Measurements from ENCODE around the gene DRAXIN.

Gene DRAXIN

GRCh38 chr1:11643782-11644181 lies 47.7 kb upstream of the DRAXIN start (continued):
- TF ChIP-seq CTCF (tag by site-specific recombination; IDR thresholded peaks at IDR 0.05): no peak
- no peak for TF ChIP-seq GLIS1 (tag by site-specific recombination; IDR thresholded peaks at IDR 0.05)

- TF ChIP-seq GLIS2 (tag by site-specific recombination; IDR thresholded peaks at IDR 0.05) (no peak), ATF2 (tag by site-specific recombination; IDR thresholded peaks at IDR 0.05; ENCODE audit: low read depth) (no peak), ZNF350 (tag by site-specific recombination; IDR thresholded peaks at IDR 0.05) (no peak), REST (tag by site-specific recombination; IDR thresholded peaks at IDR 0.05) (no peak), ZNF664 (tag by site-specific recombination; IDR thresholded peaks at IDR 0.05) (peak; percentile 94)
Measured at GRCh38 chr1:11645270-11645669, 46.2 kb upstream of the DRAXIN start.

GRCh38 chr1:11645670-11646265 lies 45.7 kb upstream of the DRAXIN start:
- POLR2A ChIA-PET: interaction anchor here (1.3 kb wide), 1 partner anchor 10 kb away, joined by 3 read pairs; no protein-coding TSS in a partner anchor
- H3K4me3 ChIP-seq (ENCODE audit: low read depth, low read length): no peak overlapping the region
- no peak overlapping the region for H3K27ac ChIP-seq (ENCODE audit: extremely low read depth, low read depth, low read length)
- H3K4me1 ChIP-seq (ENCODE audit: control insufficient read depth, insufficient read depth, low read length): no peaks in the 10 kb centered on the region
- TF ChIP-seq ZNF660 (tag by site-specific recombination; IDR thresholded peaks at IDR 0.05): peak; percentile 57; the same call in 1 of the 2 replicates
- TF ChIP-seq CTCF (tag by site-specific recombination; IDR thresholded peaks at IDR 0.05): peak; percentile 57
- TF ChIP-seq ZNF664 (tag by site-specific recombination; IDR thresholded peaks at IDR 0.05): no peak
- peak; percentile 64 for TF ChIP-seq ZNF654 (tag by site-specific recombination; IDR thresholded peaks at IDR 0.05; ENCODE audit: low read depth)
- CTCF ChIA-PET: interaction anchor here (0.6 to 5.7 kb wide), 43 partner anchors 9 to 1699 kb away, joined by 3 to 95 read pairs (median 4); partner anchors contain the start of gene NPPA
- H3K9me3 ChIP-seq (ENCODE audit: control insufficient read depth, insufficient read depth, low read depth, low read length): no peaks in the 10 kb centered on the region
- H3K36me3 ChIP-seq (ENCODE audit: control insufficient read depth in 2 of 2, insufficient read depth in 1 of 2, low read length in 2 of 2): no peaks in the 10 kb centered on the region

More at GRCh38 chr1:11645270-11645669, 46.2 kb upstream of the DRAXIN start:
- H3K4me1 ChIP-seq (ENCODE audit: control insufficient read depth, insufficient read depth, low read length): no peaks in the 10 kb centered on the region
- no peak overlapping the region for H3K27ac ChIP-seq (ENCODE audit: extremely low read depth, low read depth, low read length)
- no peaks in the 10 kb centered on the region for H3K9me3 ChIP-seq (ENCODE audit: control insufficient read depth, insufficient read depth, low read depth, low read length)
- H3K36me3 ChIP-seq (ENCODE audit: control insufficient read depth in 2 of 2, insufficient read depth in 1 of 2, low read length in 2 of 2): no peaks in the 10 kb centered on the region
- ChIA-PET CTCF (interaction anchor here (0.6 to 5.7 kb wide), 38 partner anchors 11 to 1698 kb away, joined by 3 to 95 read pairs (median 4); partner anchors contain the start of gene NPPA), POLR2A (interaction anchor here (1.3 kb wide), 1 partner anchor 10 kb away, joined by 3 read pairs; no protein-coding TSS in a partner anchor)
- no peak overlapping the region for H3K4me3 ChIP-seq (ENCODE audit: low read depth, low read length)

All from HEK293 (cell line).